B cell (primary cell): ENCODE measurements around the gene RASA3. TPM values are rescaled to one million over a fixed set of nuclear protein-coding genes. Genes with fewer than 3 reads are reported as not detected.

Experiments used
- ATAC-seq: fragments of 200-7000 bp; cut with Tn5 transposase; one replicate; pipeline ENCODE4 v1.10.0; 2021; ENCODE audit warnings: low read depth, mild to moderate bottlenecking, moderate number of reproducible peaks, moderate library complexity
- CTCF ChIA-PET: fragments of 350-600 bp; sonication (Branson Sonifier 250); formaldehyde crosslinking; loops from one replicate; lab custom pipeline; 2021; ENCODE audit warnings: antibody characterized with exemption, inconsistent platforms; lab: Charles Lee
- POLR2A ChIA-PET: fragments of 350-600 bp; sonication (Branson Sonifier 250); formaldehyde crosslinking; loops from one replicate; lab custom pipeline; 2021; ENCODE audit warnings: antibody characterized with exemption; lab: Charles Lee
- DNase-seq: peaks from one replicate; pipeline ENCODE4 v3.0.0; 2013
- H2AFZ ChIP-seq: 2 replicates; pipeline ENCODE4 v1.6.1; 2012; ENCODE audit warnings: mild to moderate bottlenecking, low read depth, low read length; ENCODE audit not compliant: insufficient read depth, poor library complexity, severe bottlenecking
- H3K27ac ChIP-seq, 2 donors: 1 replicate in 1 of 2; 2 replicates in 1 of 2; pipeline ENCODE4 v1.5.1; 2012 to 2013; ENCODE audit warnings: low read length in 2 of 2, mild to moderate bottlenecking in 2 of 2, moderate library complexity in 1 of 2
- H3K27me3 ChIP-seq, 4 experiments: fragments of 200-600 bp in 1 of 4; sonication (generic) in 1 of 4; replicated peaks in 1 of 4; 1 replicate in 2 of 4; 2 replicates in 2 of 4; pipeline versions ENCODE4 v1.6.1 to v1.7.0; 2013 to 2016; ENCODE audit warnings: low read length in 3 of 4, mild to moderate bottlenecking in 2 of 4, mixed read lengths in 1 of 4, moderate library complexity in 1 of 4; ENCODE audit not compliant: insufficient read depth in 4 of 4, control insufficient read depth in 3 of 4; ENCODE audit errors: control extremely low read depth in 1 of 4
- H3K36me3 ChIP-seq, 2 experiments: replicated peaks in 1 of 2; 1 replicate in 1 of 2; 2 replicates in 1 of 2; pipeline versions ENCODE4 v1.6.1 to v1.7.1; 2013; ENCODE audit warnings: low read length in 1 of 2; ENCODE audit not compliant: insufficient read depth in 2 of 2, control insufficient read depth in 1 of 2; ENCODE audit errors: control extremely low read depth in 1 of 2, extremely low read depth in 1 of 2
- H3K4me1 ChIP-seq, 2 donors: fragments of 200-600 bp in 1 of 2; sonication (generic) in 1 of 2; 1 replicate in 1 of 2; 2 replicates in 1 of 2; pipeline versions ENCODE4 v1.5.1 to v1.6.1; 2013 to 2017; ENCODE audit warnings: low read length in 2 of 2; ENCODE audit not compliant: control insufficient read depth in 2 of 2, insufficient read depth in 2 of 2
- H3K4me2 ChIP-seq: replicated peaks from 2 replicates; pipeline ENCODE3; 2012; ENCODE audit warnings: mild to moderate bottlenecking, low read depth, low read length; ENCODE audit not compliant: poor library complexity, severe bottlenecking
- H3K4me3 ChIP-seq, 5 experiments: fragments of 200-600 bp in 1 of 5; sonication (generic) in 1 of 5; 1 replicate in 3 of 5; 2 replicates in 2 of 5; pipeline versions ENCODE4 v1.5.1 to v1.7.0; 2011 to 2016; ENCODE audit warnings: low read length in 4 of 5, mild to moderate bottlenecking in 4 of 5, low read depth in 2 of 5, control low read depth in 1 of 5, moderate library complexity in 1 of 5; ENCODE audit not compliant: insufficient read depth in 1 of 5; ENCODE audit errors: control extremely low read depth in 1 of 5, extremely low read depth in 1 of 5
- H3K79me2 ChIP-seq: fragments of 200-600 bp; sonication (generic); one replicate; pipeline ENCODE4 v1.6.0; 2016; ENCODE audit warnings: low read length; ENCODE audit not compliant: control insufficient read depth, insufficient read depth
- H3K9ac ChIP-seq: fragments of 200-600 bp; sonication (generic); 2 replicates; pipeline ENCODE4 v1.6.1; 2017; ENCODE audit warnings: mild to moderate bottlenecking, low read length, moderate library complexity
- H3K9me3 ChIP-seq, 3 donors: one replicate each; pipeline versions ENCODE4 v1.6.1 to v1.7.1; 2013; ENCODE audit warnings: low read length in 2 of 3; ENCODE audit not compliant: control insufficient read depth in 2 of 3, insufficient read depth in 1 of 3; ENCODE audit errors: control extremely low read depth in 1 of 3
- H4K20me1 ChIP-seq: 2 replicates; pipeline ENCODE4 v1.6.0; 2012; ENCODE audit warnings: mild to moderate bottlenecking, low read length; ENCODE audit not compliant: insufficient read depth, control insufficient read depth, poor library complexity, severe bottlenecking
- H3K27ac Mint-ChIP-seq: one replicate; pipeline ENCODE4 v1.8.0; 2021; ENCODE audit warnings: mixed read lengths
- H3K27me3 Mint-ChIP-seq: one replicate; pipeline ENCODE4 v1.8.0; 2021; ENCODE audit warnings: mixed read lengths
- H3K4me1 Mint-ChIP-seq: one replicate; pipeline ENCODE4 v1.8.0; 2021; ENCODE audit warnings: mixed read lengths
- H3K4me3 Mint-ChIP-seq: one replicate; pipeline ENCODE4 v1.8.0; 2021; ENCODE audit warnings: mixed read lengths
- H3K9me3 Mint-ChIP-seq: one replicate; pipeline ENCODE4 v1.8.0; 2022; ENCODE audit warnings: mixed read lengths; ENCODE audit not compliant: insufficient read depth
- EZH2 ChIP-seq: IDR thresholded peaks from 2 replicates; pipeline ENCODE4 v1.6.1; 2012; ENCODE audit warnings: borderline replicate concordance, low read depth, mild to moderate bottlenecking, moderate library complexity, low read length; ENCODE audit not compliant: insufficient read depth, poor library complexity, severe bottlenecking
- WGBS: methylation state at CpG from one replicate; pipeline ENCODE4 v1.1.5; 2013; ENCODE audit warnings: missing lambda C conversion rate; ENCODE audit not compliant: insufficient coverage; 5-methylcytosine and 5-hydroxymethylcytosine counted together
- intact Hi-C: fragments of 100-400 bp; cut with micrococcal nuclease; formaldehyde crosslinking; loops from one replicate; pipeline ENCODE4 v1.10.0; 2022
- polyA plus RNA-seq: library from polyadenylated mRNA; depleted of rRNA; stranded (reverse); fragments of >200 nt; gene quantifications from 2 replicates; pipeline ENCODE4 v1.2.3, GENCODE V29; 2012
- total RNA-seq, 2 donors: library from RNA; stranded (reverse); fragments of 120-200 nt in 1 of 2; gene quantifications; 1 replicate in 1 of 2; 2 replicates in 1 of 2; pipeline versions ENCODE4 v1.2.3 to v1.2.4, GENCODE V29; 2013 to 2022
- TF ChIP-seq, protein P1 (sequence below): fragments of 200-600 bp; IDR thresholded peaks from one replicate; pipeline ENCODE4 v1.8.0; 2022; ENCODE audit warnings: antibody characterized with exemption, mild to moderate bottlenecking

Gene RASA3
- total and polyA plus RNA-seq, 2 donors (not counting 1 experiment from before 2014, with no cell fraction given), result 54.2 to 87.4 TPM

DNA sequence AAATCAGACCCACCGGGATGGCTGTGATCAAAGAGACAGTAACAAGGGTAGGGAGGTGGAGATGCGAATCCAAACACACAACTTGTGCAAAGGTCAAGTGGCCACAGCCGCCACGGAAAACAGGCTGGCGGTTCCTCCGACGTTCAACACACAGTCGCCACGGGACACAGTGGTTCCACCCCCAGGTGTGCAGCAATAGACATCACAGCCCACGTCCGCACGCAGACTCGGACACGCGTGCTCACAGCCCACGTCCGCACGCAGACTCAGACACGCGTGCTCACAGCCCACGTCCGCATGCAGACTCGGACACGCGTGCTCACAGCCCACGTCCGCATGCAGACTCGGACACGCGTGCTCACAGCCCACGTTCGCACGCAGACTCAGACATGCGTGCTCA is 70.1 kb downstream of the RASA3 start:
- H3K36me3 ChIP-seq, result peaks cover 0 to 28% of the 10 kb centered on the region in 2 experiments
- WGBS, result 97% methylated on average over 34 of the region's 34 CpGs
- intact Hi-C loops, result no loop called here
- CTCF ChIA-PET, result no interaction called here
- no peaks in the 10 kb centered on the region for H3K9me3 ChIP-seq
- DNase-seq (no peak), ATAC-seq (no peak)
- peaks cover 52 to 70% of the 10 kb centered on the region in 2 donors for H3K4me1 ChIP-seq
- POLR2A ChIA-PET, result no interaction called here
- H3K4me3 ChIP-seq, result no peak overlapping the region
- no peaks in the 10 kb centered on the region for H3K27me3 ChIP-seq
- H4K20me1 ChIP-seq, result peaks cover 96% of the 10 kb centered on the region
- Mint-ChIP-seq H3K27ac (peak overlapping the region; percentile 46), H3K9me3 (no peaks in the 10 kb centered on the region), H3K27me3 (no peaks in the 10 kb centered on the region), H3K4me3 (no peak overlapping the region), H3K4me1 (peaks cover 70% of the 10 kb centered on the region)
- H3K79me2 ChIP-seq, result peaks cover 93% of the 10 kb centered on the region
- H3K27ac ChIP-seq, result no peak overlapping the region
- H3K4me2 ChIP-seq, result no peak overlapping the region
- no peak overlapping the region for H3K9ac ChIP-seq
- TF ChIP-seq EZH2, result no peak
- TF ChIP-seq, protein P1, sequence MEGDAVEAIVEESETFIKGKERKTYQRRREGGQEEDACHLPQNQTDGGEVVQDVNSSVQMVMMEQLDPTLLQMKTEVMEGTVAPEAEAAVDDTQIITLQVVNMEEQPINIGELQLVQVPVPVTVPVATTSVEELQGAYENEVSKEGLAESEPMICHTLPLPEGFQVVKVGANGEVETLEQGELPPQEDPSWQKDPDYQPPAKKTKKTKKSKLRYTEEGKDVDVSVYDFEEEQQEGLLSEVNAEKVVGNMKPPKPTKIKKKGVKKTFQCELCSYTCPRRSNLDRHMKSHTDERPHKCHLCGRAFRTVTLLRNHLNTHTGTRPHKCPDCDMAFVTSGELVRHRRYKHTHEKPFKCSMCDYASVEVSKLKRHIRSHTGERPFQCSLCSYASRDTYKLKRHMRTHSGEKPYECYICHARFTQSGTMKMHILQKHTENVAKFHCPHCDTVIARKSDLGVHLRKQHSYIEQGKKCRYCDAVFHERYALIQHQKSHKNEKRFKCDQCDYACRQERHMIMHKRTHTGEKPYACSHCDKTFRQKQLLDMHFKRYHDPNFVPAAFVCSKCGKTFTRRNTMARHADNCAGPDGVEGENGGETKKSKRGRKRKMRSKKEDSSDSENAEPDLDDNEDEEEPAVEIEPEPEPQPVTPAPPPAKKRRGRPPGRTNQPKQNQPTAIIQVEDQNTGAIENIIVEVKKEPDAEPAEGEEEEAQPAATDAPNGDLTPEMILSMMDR, result no peak
- no peak overlapping the region for H2AFZ ChIP-seq

DNA sequence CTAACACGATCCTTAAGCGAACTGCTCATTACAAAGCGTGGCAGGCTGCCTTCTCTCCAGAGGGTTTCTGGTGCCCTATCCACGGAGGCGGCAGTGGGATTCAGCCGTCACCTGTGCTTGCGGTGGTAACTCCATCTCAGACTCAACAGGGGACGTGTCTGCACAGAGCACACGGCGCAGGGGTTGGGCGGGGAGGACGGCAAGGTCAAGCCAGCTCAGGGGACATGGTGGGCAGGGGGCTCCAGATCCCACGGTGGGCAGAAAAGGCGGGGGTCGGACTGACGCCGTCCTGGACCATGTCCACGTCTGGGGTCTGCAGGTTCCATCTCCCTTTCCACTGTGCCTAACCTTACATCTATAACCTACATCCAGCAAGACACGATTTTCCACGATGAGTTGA is 70.7 kb downstream of the RASA3 start:
- no peak overlapping the region for H3K9ac ChIP-seq
- no peaks in the 10 kb centered on the region for H3K27me3 ChIP-seq
- TF ChIP-seq, protein P1, result no peak
- no peak for TF ChIP-seq EZH2
- DNase-seq, result no peak
- H3K79me2 ChIP-seq, result peaks cover 95% of the 10 kb centered on the region
- H3K4me1 ChIP-seq, result peaks cover 51 to 70% of the 10 kb centered on the region in 2 donors
- H2AFZ ChIP-seq, result no peak overlapping the region
- Mint-ChIP-seq H3K9me3 (no peaks in the 10 kb centered on the region), H3K4me1 (peaks cover 71% of the 10 kb centered on the region), H3K27ac (peak overlapping the region; percentile 32), H3K4me3 (no peak overlapping the region), H3K27me3 (no peaks in the 10 kb centered on the region)
- H3K36me3 ChIP-seq, result peaks cover 0 to 29% of the 10 kb centered on the region in 2 experiments
- no peak for ATAC-seq
- 97% methylated on average over 17 of the region's 20 CpGs for whole genome bisulfite sequencing
- ChIA-PET POLR2A (no interaction called here), CTCF (no interaction called here)
- H3K4me3 ChIP-seq, result no peak overlapping the region
- intact Hi-C loops, result no loop called here
- H4K20me1 ChIP-seq, result peaks cover 97% of the 10 kb centered on the region
- H3K9me3 ChIP-seq, result no peaks in the 10 kb centered on the region
- no peak overlapping the region for H3K27ac ChIP-seq
- no peak overlapping the region for H3K4me2 ChIP-seq
